Endodermal cell (in vitro differentiated cells): ENCODE measurements around the gene ABLIM3. TPM values are rescaled to one million over a fixed set of nuclear protein-coding genes. Genes with fewer than 3 reads are reported as not detected.

Experiments used
- DNase-seq: peaks from one replicate; pipeline ENCODE4 v3.0.0-alpha.2; 2017
- H3K27ac ChIP-seq: 2 replicates; pipeline ENCODE4 v1.5.1; 2013; ENCODE audit warnings: mild to moderate bottlenecking, low read depth, low read length, moderate library complexity
- H3K27me3 ChIP-seq: 2 replicates; pipeline ENCODE4 v1.6.1; 2013; ENCODE audit warnings: mild to moderate bottlenecking, low read length, moderate library complexity; ENCODE audit not compliant: insufficient read depth, control insufficient read depth, poor library complexity, severe bottlenecking
- H3K36me3 ChIP-seq: 2 replicates; pipeline ENCODE4 v1.7.0; 2013; ENCODE audit warnings: mild to moderate bottlenecking, low read length, moderate library complexity; ENCODE audit not compliant: control insufficient read depth, insufficient read depth
- H3K4me1 ChIP-seq: one replicate; pipeline ENCODE4 v1.7.0; 2013; ENCODE audit warnings: low read length; ENCODE audit not compliant: control insufficient read depth, insufficient read depth
- H3K4me3 ChIP-seq: 2 replicates; pipeline ENCODE4 v1.5.1; 2013; ENCODE audit warnings: mild to moderate bottlenecking, low read length, moderate library complexity
- H3K9ac ChIP-seq: 2 replicates; pipeline ENCODE4 v1.6.1; 2013; ENCODE audit warnings: mild to moderate bottlenecking, low read length, moderate library complexity; ENCODE audit not compliant: poor library complexity, severe bottlenecking; ENCODE audit errors: extremely low read depth
- H3K9me3 ChIP-seq: 2 replicates; pipeline ENCODE4 v1.6.1; 2013; ENCODE audit warnings: mild to moderate bottlenecking, low read length, moderate library complexity; ENCODE audit not compliant: control insufficient read depth
- H3K27ac Mint-ChIP-seq: 2 replicates; pipeline ENCODE4 v1.8.0; 2020; ENCODE audit warnings: mixed read lengths
- H3K27me3 Mint-ChIP-seq: 2 replicates; pipeline ENCODE4 v1.8.0; 2021; ENCODE audit warnings: mild to moderate bottlenecking, mixed read lengths; ENCODE audit not compliant: insufficient read depth
- H3K36me3 Mint-ChIP-seq: 2 replicates; pipeline ENCODE4 v1.8.0; 2020; ENCODE audit warnings: low read depth, mixed read lengths
- H3K4me1 Mint-ChIP-seq: 2 replicates; pipeline ENCODE4 v1.8.0; 2020; ENCODE audit warnings: mixed read lengths
- H3K4me3 Mint-ChIP-seq: 2 replicates; pipeline ENCODE4 v1.8.0; 2020; ENCODE audit warnings: mild to moderate bottlenecking, moderate library complexity, mixed read lengths
- H3K9me3 Mint-ChIP-seq: 2 replicates; pipeline ENCODE4 v1.8.0; 2020; ENCODE audit warnings: mild to moderate bottlenecking, mixed read lengths
- CTCF ChIP-seq: fragments of 200-600 bp; sonication (generic); conservative IDR thresholded peaks from 2 replicates; pipeline ENCODE4 v1.5.0; 2021; ENCODE audit warnings: antibody characterized with exemption, mild to moderate bottlenecking
- WGBS, 2 experiments: methylation state at CpG; one replicate each; pipeline versions ENCODE4 v1.1.5 to v1.1.7; 2013; ENCODE audit warnings: missing lambda C conversion rate in 2 of 2, mixed read lengths in 1 of 2; ENCODE audit not compliant: insufficient coverage in 1 of 2, insufficient read length in 1 of 2; 5-methylcytosine and 5-hydroxymethylcytosine counted together
- total RNA-seq, 2 donors: library from RNA; stranded (reverse); fragmentation: NEBNext Ultra II Directional in 1 of 2; extraction: Animal tissue kit (Norgen Biotek cat#: 25700) in 1 of 2; gene quantifications; 2 replicates in 1 of 2; 3 replicates in 1 of 2; pipeline ENCODE4 v1.2.1, GENCODE V29; 2021

ABLIM3 gene
- total RNA-seq, 2 donors from 2014 or later = 0.24 to 0.66 TPM

- no peaks in the 10 kb centered on the region for H3K36me3 ChIP-seq
- no peak for TF ChIP-seq CTCF
- Mint-ChIP-seq H3K4me1 (peaks cover 8% of the 10 kb centered on the region), H3K27ac (no peak overlapping the region), H3K4me3 (no peak overlapping the region), H3K36me3 (no peaks in the 10 kb centered on the region), H3K27me3 (peaks cover 38% of the 10 kb centered on the region), H3K9me3 (no peaks in the 10 kb centered on the region)
- no peak overlapping the region for H3K4me3 ChIP-seq
- H3K9ac ChIP-seq = no peak overlapping the region
- WGBS, 2 experiments = 83% methylated on average over 1 of the region's 1 CpG; no CpG with 5 or more reads in 1 of the 2 experiments
- H3K4me1 ChIP-seq = no peaks in the 10 kb centered on the region
- peaks cover 23% of the 10 kb centered on the region for H3K27me3 ChIP-seq
- peaks cover 5% of the 10 kb centered on the region for H3K9me3 ChIP-seq
- H3K27ac ChIP-seq = no peak overlapping the region
- no peak for DNase-seq
Observed at GRCh38 chr5:149144637-149145036, 3.3 kb downstream of the ABLIM3 start.

- H3K4me3 Mint-ChIP-seq = no peak overlapping the region
- Histone ChIP-seq H3K27ac (no peak overlapping the region), H3K9ac (no peak overlapping the region), H3K36me3 (no peaks in the 10 kb centered on the region), H3K4me1 (no peaks in the 10 kb centered on the region), H3K4me3 (no peak overlapping the region), H3K9me3 (peaks cover 5% of the 10 kb centered on the region), H3K27me3 (peaks cover 23% of the 10 kb centered on the region)
- DNase-seq = no peak
- H3K4me1 Mint-ChIP-seq = peaks cover 10% of the 10 kb centered on the region
- no peaks in the 10 kb centered on the region for H3K9me3 Mint-ChIP-seq
- H3K36me3 Mint-ChIP-seq = no peaks in the 10 kb centered on the region
- H3K27me3 Mint-ChIP-seq = peaks cover 36% of the 10 kb centered on the region
- WGBS, 2 experiments = 94% methylated on average over 1 of the region's 1 CpG; no CpG with 5 or more reads in 1 of the 2 experiments
- no peak overlapping the region for H3K27ac Mint-ChIP-seq
- TF ChIP-seq CTCF = no peak
Observed at GRCh38 chr5:149145138-149145537, 3.8 kb downstream of the ABLIM3 start.

- H3K9me3 ChIP-seq = peaks cover 5% of the 10 kb centered on the region
- H3K27ac Mint-ChIP-seq = no peak overlapping the region
- H3K4me1 ChIP-seq = no peaks in the 10 kb centered on the region
- H3K27me3 ChIP-seq = peaks cover 10% of the 10 kb centered on the region
- H3K4me3 Mint-ChIP-seq = no peak overlapping the region
- no peak for TF ChIP-seq CTCF
- H3K27ac ChIP-seq = no peak overlapping the region
- H3K9ac ChIP-seq = no peak overlapping the region
- H3K27me3 Mint-ChIP-seq = peaks cover 16% of the 10 kb centered on the region
- no peaks in the 10 kb centered on the region for H3K36me3 ChIP-seq
- H3K4me3 ChIP-seq = no peak overlapping the region
- 100% methylated on average over 1 of the region's 1 CpG; no CpG with 5 or more reads in 1 of the 2 experiments for WGBS, 2 experiments
- H3K9me3 Mint-ChIP-seq = no peaks in the 10 kb centered on the region
- peaks cover 15% of the 10 kb centered on the region for H3K4me1 Mint-ChIP-seq
- DNase-seq = no peak
- H3K36me3 Mint-ChIP-seq = no peaks in the 10 kb centered on the region
Observed at GRCh38 chr5:149147676-149148075, 6.4 kb downstream of the ABLIM3 start.
